ENCODE results near the gene SYNDIG1L. TPM values are rescaled to one million over a fixed set of nuclear protein-coding genes. Genes with fewer than 3 reads are reported as not detected.

The SYNDIG1L gene
- total and polyA plus RNA-seq, 10 of the 15 experiments (the other 5 are each of a cell fraction or from before 2014, with no cell fraction given): 0.04 TPM; not detected in 9

GRCh38 chr14:74356892-74357575, 69.0 kb downstream of the SYNDIG1L start:
- H3K4me1 ChIP-seq (ENCODE audit: control insufficient read depth, insufficient read depth, low read length): no peaks in the 10 kb centered on the region
- H3K9me3 ChIP-seq (replicated peaks; ENCODE audit: control insufficient read depth, insufficient read depth, low read length): no peaks in the 10 kb centered on the region
- H3K27me3 ChIP-seq (replicated peaks in 1 of 2; ENCODE audit: control insufficient read depth in 2 of 2, insufficient read depth in 2 of 2, low read length in 1 of 2): no peaks in the 10 kb centered on the region
- in situ Hi-C loops (cut with MboI): no loop called here
- H2AFZ ChIP-seq (ENCODE audit: control insufficient read depth, low read depth, low read length): no peak overlapping the region
- intact Hi-C loops (cut with micrococcal nuclease; ENCODE audit: unreplicated experiment): no loop called here
- 57% methylated on average over 32 of the region's 32 CpGs for WGBS (ENCODE audit: insufficient coverage, insufficient replicate concordance, low lambda C conversion rate, missing lambda C conversion rate)
- no peak for DNase-seq (ENCODE audit: low read depth, low spot score)
- BruUV-seq (replicated peaks): no TSS peak
- no peaks in the 10 kb centered on the region for H3K79me2 ChIP-seq (ENCODE audit: control insufficient read depth, insufficient read depth, low read length)
- no peak overlapping the region for H3K9ac ChIP-seq (ENCODE audit: control insufficient read depth, insufficient read depth, low read length)
- ATAC-seq: no peak
- no peak for TF ChIP-seq GATAD2B (conservative IDR thresholded peaks at IDR 0.05; ENCODE audit: low read depth)
- TF ChIP-seq CREM (IDR thresholded peaks at IDR 0.05; ENCODE audit: low read depth): no peak
- TF ChIP-seq STAT1 (conservative IDR thresholded peaks at IDR 0.05): no peak
- TF ChIP-seq LARP7 (IDR thresholded peaks at IDR 0.05): no peak
- no peak for TF ChIP-seq EGR1 (IDR thresholded peaks at IDR 0.05; ENCODE audit: borderline replicate concordance in 1 of 2, low read depth in 2 of 2, low read length in 2 of 2)
- TF ChIP-seq MYB (IDR thresholded peaks at IDR 0.05; ENCODE audit: borderline replicate concordance, low read depth, low read length): no peak
- no peak for TF ChIP-seq MXI1 (IDR thresholded peaks at IDR 0.05; ENCODE audit: low read depth, low read length)
- TF ChIP-seq RCOR1 (conservative IDR thresholded peaks at IDR 0.05; ENCODE audit: low read depth, low read length): no peak
- TF ChIP-seq RUNX3 (IDR thresholded peaks at IDR 0.05; ENCODE audit: low read length): no peak
- TF ChIP-seq TCF3 (IDR thresholded peaks at IDR 0.05; ENCODE audit: borderline replicate concordance, insufficient read depth, low read depth, low read length): no peak
- no peak for TF ChIP-seq BCLAF1 (IDR thresholded peaks at IDR 0.05)
- no peak for TF ChIP-seq E2F8 (IDR thresholded peaks at IDR 0.05; ENCODE audit: low read depth, partially characterized antibody)
- H4K20me1 ChIP-seq (ENCODE audit: control insufficient read depth, insufficient read depth): no peaks in the 10 kb centered on the region
- H3K36me3 ChIP-seq (ENCODE audit: control insufficient read depth in 2 of 2, insufficient read depth in 2 of 2, low read length in 1 of 2): no peaks in the 10 kb centered on the region
- no peak overlapping the region for H3K4me2 ChIP-seq (ENCODE audit: control insufficient read depth, insufficient read depth)
- RAD21 ChIA-PET (ENCODE audit: unreplicated experiment): no interaction called here
- CTCF ChIA-PET: no interaction called here
- no peak overlapping the region for H3K27ac ChIP-seq (ENCODE audit: control insufficient read depth, insufficient read depth)
- FAIRE-seq: no peak
- POLR2A ChIA-PET: interaction anchor here (0.5 kb wide), 1 partner anchor 14 kb away, joined by 4 read pairs; no protein-coding TSS in a partner anchor
- no peak overlapping the region for H3K4me3 ChIP-seq
- SMC1A ChIA-PET (ENCODE audit: uncharacterized antibody, unreplicated experiment): no interaction called here

All from GM12878 (cell line).